Calu3 (cell line): Measurements from ENCODE around the gene CCDC59. TPM values are rescaled to one million over a fixed set of nuclear protein-coding genes. Genes with fewer than 3 reads are reported as not detected.

Experiments
- Bru-seq: library from RNA; stranded (reverse); fragments of 400-500 nt; gene quantifications from one replicate; lab custom pipeline; 2021; lab: Mats Ljungman, UMichigan
- BruChase-seq, 2 experiments: library from RNA; stranded (reverse); fragments of 400-500 nt; gene quantifications; one replicate each; lab custom pipeline; 2021; lab: Mats Ljungman, UMichigan
- BruUV-seq: library from RNA; stranded (reverse); fragments of 400-500 nt; replicated peaks from 2 replicates; lab custom pipeline; 2021; lab: Mats Ljungman, UMichigan
- CTCF ChIA-PET: fragments of 300-600 bp; sonication (Branson Sonifier 250); formaldehyde crosslinking; loops from one replicate; lab custom pipeline; 2022; ENCODE audit warnings: antibody characterized with exemption; lab: Charles Lee
- DNase-seq: peaks from one replicate; pipeline ENCODE4 v3.0.0; 2022
- H3K27ac Mint-ChIP-seq: one replicate; pipeline ENCODE4 v1.8.0; 2022; ENCODE audit warnings: mixed read lengths; ENCODE audit not compliant: unreplicated experiment
- H3K27me3 Mint-ChIP-seq: one replicate; pipeline ENCODE4 v1.8.0; 2022; ENCODE audit warnings: mixed read lengths; ENCODE audit not compliant: unreplicated experiment
- H3K36me3 Mint-ChIP-seq: one replicate; pipeline ENCODE4 v1.8.0; 2022; ENCODE audit warnings: mild to moderate bottlenecking, moderate library complexity, mixed read lengths; ENCODE audit not compliant: insufficient read depth, unreplicated experiment
- H3K4me1 Mint-ChIP-seq: one replicate; pipeline ENCODE4 v1.8.0; 2022; ENCODE audit warnings: mild to moderate bottlenecking, low read depth, mixed read lengths; ENCODE audit not compliant: unreplicated experiment
- H3K4me3 Mint-ChIP-seq: one replicate; pipeline ENCODE4 v1.8.0; 2022; ENCODE audit warnings: mild to moderate bottlenecking, low read depth, moderate library complexity, mixed read lengths; ENCODE audit not compliant: unreplicated experiment
- H3K9me3 Mint-ChIP-seq: one replicate; pipeline ENCODE4 v1.8.0; 2022; ENCODE audit warnings: low read depth, mixed read lengths; ENCODE audit not compliant: unreplicated experiment
- intact Hi-C: fragments of 100-400 bp; cut with micrococcal nuclease; formaldehyde crosslinking; loops from one replicate; pipeline ENCODE4 v1.10.0; 2022; ENCODE audit not compliant: unreplicated experiment
- long read RNA-seq: library from polyadenylated mRNA; stranded (forward); transcript quantifications from one replicate; pipeline ENCODE4 v2.0.0, GENCODE V29; 2022
- total RNA-seq: library from RNA; stranded (reverse); gene quantifications from 2 replicates; pipeline ENCODE4 v1.2.3, GENCODE V29; 2022
- TF ChIP-seq, protein P1 (sequence below): fragments of 200-600 bp; IDR thresholded peaks from one replicate; pipeline ENCODE4 v1.8.0; 2022; ENCODE audit warnings: antibody characterized with exemption; ENCODE audit not compliant: unreplicated experiment

The CCDC59 gene, protein sequence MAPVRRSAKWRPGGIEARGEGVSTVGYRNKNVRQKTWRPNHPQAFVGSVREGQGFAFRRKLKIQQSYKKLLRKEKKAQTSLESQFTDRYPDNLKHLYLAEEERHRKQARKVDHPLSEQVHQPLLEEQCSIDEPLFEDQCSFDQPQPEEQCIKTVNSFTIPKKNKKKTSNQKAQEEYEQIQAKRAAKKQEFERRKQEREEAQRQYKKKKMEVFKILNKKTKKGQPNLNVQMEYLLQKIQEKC
- total RNA-seq (51.7 and 55.8 TPM in 2 replicates), Bru-seq, nascent RNA (percentile 95 among the genes with signal in this experiment), BruChase-seq, experiment 1, labeled RNA remaining after a 6-hour chase (percentile 83 among the genes with signal in this experiment), BruChase-seq, experiment 2, labeled RNA remaining after a 2-hour chase (percentile 93 among the genes with signal in this experiment)
- long read RNA-seq, transcript CCDC59-201 (4 exons, 1,983 nt): major isoform, 20 of 64 reads
- long read RNA-seq, transcript CCDC59-203 (4 exons, 984 nt): minor isoform, 5 of 64 reads
- long read RNA-seq, partial matches to known transcripts: 1 of 64 reads
- long read RNA-seq, other reads (novel, unspliced or antisense): 35 of 64 reads

DNA sequence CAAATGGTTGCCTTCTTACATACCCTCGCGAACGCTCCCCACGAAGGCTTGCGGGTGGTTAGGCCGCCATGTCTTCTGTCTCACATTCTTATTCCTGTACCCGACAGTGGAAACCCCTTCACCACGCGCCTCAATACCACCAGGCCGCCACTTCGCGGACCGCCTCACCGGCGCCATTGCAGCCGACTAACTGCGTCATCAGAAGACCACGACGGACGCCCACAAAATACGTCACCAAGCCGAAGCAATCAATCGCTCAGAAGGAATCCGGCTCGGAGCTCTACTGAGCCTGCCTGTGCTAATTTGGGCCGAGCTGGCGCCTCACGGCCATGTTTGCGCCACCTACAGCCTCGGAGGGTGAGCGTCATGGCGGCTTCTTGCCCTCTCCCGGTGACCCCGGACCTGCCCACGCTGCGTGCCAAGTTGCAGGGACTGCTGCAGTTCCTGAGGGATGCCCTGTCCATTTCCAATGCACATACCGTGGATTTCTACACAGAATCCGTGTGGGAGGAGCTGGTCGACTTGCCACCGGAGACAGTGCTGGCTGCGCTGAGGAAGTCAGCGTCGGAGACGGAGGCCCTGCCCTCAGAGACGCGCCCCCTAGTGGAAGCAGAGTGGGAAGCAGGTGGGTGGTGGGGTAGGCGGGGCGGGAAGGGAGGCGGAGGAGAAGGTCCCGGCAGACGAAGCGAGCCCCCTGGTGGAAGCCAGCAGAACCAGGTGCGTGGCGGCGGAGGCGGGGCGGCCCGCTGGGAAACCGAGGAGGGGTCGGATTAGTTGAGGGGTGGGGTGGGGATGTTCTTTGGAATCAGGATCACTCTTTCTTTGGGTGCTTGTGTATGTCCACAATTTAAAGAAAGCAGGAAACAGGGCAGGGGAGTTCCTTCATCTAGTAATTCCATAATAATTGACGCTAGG is at the start of gene CCDC59, which contains the start of gene METTL25:
CCDC59 (minus strand) TSS at position 188 of the 915 bp plus-strand sequence; CDS start at position 177, 11 bp downstream.
METTL25 (plus strand) TSS at position 330 of the 915 bp plus-strand sequence; CDS start at position 367, 37 bp downstream.
- no peaks in the 10 kb centered on the region for H3K9me3 Mint-ChIP-seq
- TF ChIP-seq, protein P1, sequence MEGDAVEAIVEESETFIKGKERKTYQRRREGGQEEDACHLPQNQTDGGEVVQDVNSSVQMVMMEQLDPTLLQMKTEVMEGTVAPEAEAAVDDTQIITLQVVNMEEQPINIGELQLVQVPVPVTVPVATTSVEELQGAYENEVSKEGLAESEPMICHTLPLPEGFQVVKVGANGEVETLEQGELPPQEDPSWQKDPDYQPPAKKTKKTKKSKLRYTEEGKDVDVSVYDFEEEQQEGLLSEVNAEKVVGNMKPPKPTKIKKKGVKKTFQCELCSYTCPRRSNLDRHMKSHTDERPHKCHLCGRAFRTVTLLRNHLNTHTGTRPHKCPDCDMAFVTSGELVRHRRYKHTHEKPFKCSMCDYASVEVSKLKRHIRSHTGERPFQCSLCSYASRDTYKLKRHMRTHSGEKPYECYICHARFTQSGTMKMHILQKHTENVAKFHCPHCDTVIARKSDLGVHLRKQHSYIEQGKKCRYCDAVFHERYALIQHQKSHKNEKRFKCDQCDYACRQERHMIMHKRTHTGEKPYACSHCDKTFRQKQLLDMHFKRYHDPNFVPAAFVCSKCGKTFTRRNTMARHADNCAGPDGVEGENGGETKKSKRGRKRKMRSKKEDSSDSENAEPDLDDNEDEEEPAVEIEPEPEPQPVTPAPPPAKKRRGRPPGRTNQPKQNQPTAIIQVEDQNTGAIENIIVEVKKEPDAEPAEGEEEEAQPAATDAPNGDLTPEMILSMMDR: peak; percentile 91
- intact Hi-C loops: loop anchor here (1.0 to 10.0 kb wide), 3 partner anchors 269 to 904 kb away; no protein-coding TSS in a partner anchor
- no TSS peak for BruUV-seq
- H3K4me3 Mint-ChIP-seq: peak within 1 kb of the TSS; percentile 94
- CTCF ChIA-PET: interaction anchor here (0.6 to 1.8 kb wide), 15 partner anchors 14 to 714 kb away, joined by 3 to 8 read pairs (median 3); no protein-coding TSS in a partner anchor
- peaks cover 48% of the 10 kb centered on the region for H3K36me3 Mint-ChIP-seq
- peak; percentile 98 for DNase-seq
- peaks cover 17% of the 10 kb centered on the region for H3K4me1 Mint-ChIP-seq
- no peaks in the 10 kb centered on the region for H3K27me3 Mint-ChIP-seq
- peak within 1 kb of the TSS; percentile 100 for H3K27ac Mint-ChIP-seq

DNA sequence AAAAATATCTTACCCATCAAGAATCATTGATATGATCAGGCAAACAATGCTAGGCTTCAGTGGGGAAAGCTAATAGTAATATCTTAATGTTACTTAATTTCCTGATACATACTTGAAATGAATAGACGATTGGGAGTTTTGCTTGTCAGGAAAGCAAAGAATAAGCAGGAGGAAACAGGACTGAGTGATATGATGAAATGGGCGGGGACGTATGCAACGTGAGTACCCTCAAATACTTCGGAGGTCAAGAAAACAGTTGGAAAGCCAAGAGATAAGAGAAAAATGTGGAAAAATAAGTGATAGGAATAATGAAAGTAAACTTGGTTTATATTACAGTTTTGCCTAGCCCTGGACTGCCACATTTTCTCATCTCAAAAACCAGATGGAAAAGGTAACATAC is 49.3 kb upstream of the CCDC59 start:
- peak overlapping the region; percentile 43 for H3K4me3 Mint-ChIP-seq
- no peak for DNase-seq

DNA sequence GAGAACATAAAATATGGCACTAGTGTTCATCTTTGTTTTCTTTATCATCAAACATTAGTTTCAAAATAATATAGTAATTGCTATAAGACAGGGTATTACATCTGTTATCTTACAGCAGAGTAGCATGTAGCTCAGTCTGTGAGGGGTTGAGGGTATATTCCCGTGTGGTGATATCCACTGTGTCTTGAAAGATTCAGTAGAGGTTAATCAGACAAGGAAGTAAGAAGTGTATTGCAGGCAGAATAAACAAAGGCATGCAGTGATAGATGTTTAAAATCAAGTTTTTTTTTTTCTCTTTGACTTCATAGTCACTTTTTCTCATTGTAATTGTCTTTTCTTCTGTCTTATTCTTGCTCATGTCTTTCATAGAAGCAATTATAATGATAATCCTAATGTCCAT is 48.5 kb upstream of the CCDC59 start:
- BruUV-seq: no TSS peak
- DNase-seq: no peak
- H3K27me3 Mint-ChIP-seq: no peaks in the 10 kb centered on the region
- peak overlapping the region; percentile 71 for H3K27ac Mint-ChIP-seq
- CTCF ChIA-PET: no interaction called here
- intact Hi-C loops: no loop called here
- H3K4me1 Mint-ChIP-seq: peaks cover 40% of the 10 kb centered on the region
- TF ChIP-seq, protein P1: no peak
- no peak overlapping the region for H3K4me3 Mint-ChIP-seq
- H3K9me3 Mint-ChIP-seq: no peaks in the 10 kb centered on the region
- no peaks in the 10 kb centered on the region for H3K36me3 Mint-ChIP-seq

More for the DNA sequence above, 49.3 kb upstream of the CCDC59 start:
- Mint-ChIP-seq H3K27me3 (no peaks in the 10 kb centered on the region), H3K27ac (peak overlapping the region; percentile 71), H3K9me3 (no peaks in the 10 kb centered on the region), H3K4me1 (peaks cover 45% of the 10 kb centered on the region), H3K36me3 (no peaks in the 10 kb centered on the region)
- no TSS peak for BruUV-seq
- CTCF ChIA-PET: no interaction called here
- intact Hi-C loops: no loop called here
- TF ChIP-seq, protein P1: no peak

DNA sequence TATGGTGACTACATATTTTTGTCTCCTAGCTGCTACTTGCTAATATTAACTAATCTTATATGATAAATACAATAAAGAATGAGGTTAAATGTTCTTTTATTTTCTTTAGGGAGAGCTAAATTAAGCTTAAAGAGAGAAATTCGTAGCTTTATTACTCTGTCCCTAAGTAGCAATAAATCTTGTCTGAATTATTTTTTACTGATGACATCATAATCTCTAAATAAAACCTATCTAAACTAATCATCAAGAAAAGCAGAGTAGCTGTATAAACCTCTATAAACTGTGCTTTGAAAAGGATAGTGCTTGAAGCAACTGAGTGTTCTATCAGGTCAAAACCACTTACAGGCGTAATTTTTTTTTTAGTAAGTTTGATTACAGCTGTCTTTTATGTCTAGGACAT is 42.6 kb upstream of the CCDC59 start:
- intact Hi-C loops: no loop called here
- Mint-ChIP-seq H3K9me3 (no peaks in the 10 kb centered on the region), H3K27ac (no peak overlapping the region), H3K4me3 (no peak overlapping the region), H3K4me1 (no peaks in the 10 kb centered on the region), H3K27me3 (no peaks in the 10 kb centered on the region), H3K36me3 (no peaks in the 10 kb centered on the region)
- TF ChIP-seq, protein P1: no peak
- no peak for DNase-seq
- CTCF ChIA-PET: no interaction called here
- BruUV-seq: no TSS peak
